Keratinocyte (primary cell): ENCODE results near the gene NPDC1. TPM values are rescaled to one million over a fixed set of nuclear protein-coding genes. Genes with fewer than 3 reads are reported as not detected.
A peak's percentile ranks its signal among the peaks of the same experiment; 100 is the strongest.

Experiments
- DNase-seq: peaks from one replicate; pipeline ENCODE4 v3.0.0-alpha.2; 2011; ENCODE audit warnings: low read depth, missing footprints, low spot score
- FAIRE-seq: peaks from 2 replicates; lab custom pipeline; 2011; peaks lifted over from hg19 to GRCh38; lab: Jason Lieb, UNC
- H2AFZ ChIP-seq: 2 replicates; pipeline ENCODE4 v1.6.0; 2012; ENCODE audit warnings: low read length, control low read depth, inconsistent platforms; ENCODE audit not compliant: control insufficient read depth
- H3K27ac ChIP-seq: 2 replicates; pipeline ENCODE4 v1.5.1; 2011; ENCODE audit warnings: low read length; ENCODE audit not compliant: control insufficient read depth, insufficient read depth
- H3K27me3 ChIP-seq: 3 replicates; pipeline ENCODE4 v1.6.0; 2011; ENCODE audit warnings: low read length; ENCODE audit not compliant: control insufficient read depth, insufficient read depth; ENCODE audit errors: extremely low read depth
- H3K36me3 ChIP-seq, 2 experiments: 2 replicates in 1 of 2; 3 replicates in 1 of 2; pipeline ENCODE4 v1.5.1; 2011; ENCODE audit warnings: low read length in 2 of 2, mild to moderate bottlenecking in 1 of 2; ENCODE audit not compliant: control insufficient read depth in 2 of 2, insufficient read depth in 2 of 2; ENCODE audit errors: extremely low read depth in 1 of 2
- H3K4me1 ChIP-seq: 3 replicates; pipeline ENCODE4 v1.5.1; 2011; ENCODE audit warnings: low read length; ENCODE audit not compliant: control insufficient read depth, insufficient read depth; ENCODE audit errors: extremely low read depth
- H3K4me2 ChIP-seq: 3 replicates; pipeline ENCODE4 v1.6.0; 2011; ENCODE audit warnings: low read depth, low read length; ENCODE audit not compliant: control insufficient read depth, insufficient read depth; ENCODE audit errors: extremely low read depth
- H3K4me3 ChIP-seq, 3 experiments: fragments of 200-600 bp in 1 of 3; sonication (generic) in 1 of 3; 2 replicates in 2 of 3; 3 replicates in 1 of 3; pipeline ENCODE4 v1.5.1; 2011 to 2016; ENCODE audit warnings: low read length in 3 of 3, mild to moderate bottlenecking in 3 of 3, control low read depth in 2 of 3, inconsistent platforms in 1 of 3, low read depth in 1 of 3, mixed read lengths in 1 of 3, mixed run types in 1 of 3, moderate library complexity in 1 of 3; ENCODE audit not compliant: control insufficient read depth in 2 of 3, insufficient read depth in 2 of 3; ENCODE audit errors: extremely low read depth in 1 of 3
- H3K79me2 ChIP-seq: 2 replicates; pipeline ENCODE4 v1.6.0; 2012; ENCODE audit warnings: low read length; ENCODE audit not compliant: control insufficient read depth, insufficient read depth
- H3K9ac ChIP-seq: 3 replicates; pipeline ENCODE4 v1.6.0; 2011; ENCODE audit warnings: low read length; ENCODE audit not compliant: control insufficient read depth, insufficient read depth; ENCODE audit errors: extremely low read depth
- H3K9me1 ChIP-seq: 3 replicates; pipeline ENCODE4 v1.6.0; 2011; ENCODE audit warnings: low read length; ENCODE audit not compliant: control insufficient read depth, insufficient read depth; ENCODE audit errors: extremely low read depth
- H3K9me3 ChIP-seq: 2 replicates; pipeline ENCODE4 v1.5.1; 2012; ENCODE audit warnings: low read depth, low read length; ENCODE audit not compliant: control insufficient read depth
- H4K20me1 ChIP-seq: 3 replicates; pipeline ENCODE4 v1.6.0; 2011; ENCODE audit warnings: low read length; ENCODE audit not compliant: control insufficient read depth, insufficient read depth; ENCODE audit errors: extremely low read depth
- EZH2 ChIP-seq: IDR thresholded peaks from one replicate; pipeline ENCODE4 v1.6.1; 2012; ENCODE audit warnings: inconsistent platforms, mild to moderate bottlenecking, low read length, moderate library complexity
- dilution Hi-C: fragments of 300-500 bp; cut with MboI; formaldehyde crosslinking; loops from one replicate; pipeline ENCODE4 v1.7.0; 2020; ENCODE audit warnings: low sequenced_read_pairs; ENCODE audit not compliant: extremely low pct_ligation_motif_present
- polyA plus RNA-seq, 5 experiments: library from polyadenylated mRNA; depleted of rRNA in 3 of 5; stranded (reverse) in 3 of 5; stranded (forward) in 1 of 5; unstranded in 1 of 5; fragments of >200 nt; gene quantifications; 1 replicate in 1 of 5; 2 replicates in 3 of 5; 3 replicates in 1 of 5; pipeline versions ENCODE4 v1.2.1 to v1.2.3, GENCODE V29; 2011 to 2012; ENCODE audit warnings: missing spikeins in 2 of 5, low read depth in 1 of 5, low replicate concordance in 1 of 5
- TF ChIP-seq, protein P1 (sequence below), 3 experiments: IDR thresholded peaks in 1 of 3; conservative IDR thresholded peaks in 1 of 3; optimal IDR thresholded peaks in 1 of 3; 2 replicates in 2 of 3; 3 replicates in 1 of 3; pipeline versions ENCODE3 to v1.5.1; 2011; ENCODE audit warnings: low read length in 3 of 3, mild to moderate bottlenecking in 3 of 3, moderate library complexity in 2 of 3, control low read depth in 1 of 3, inconsistent platforms in 1 of 3; ENCODE audit not compliant: insufficient read depth in 2 of 3; ENCODE audit errors: extremely low read depth in 1 of 3

The NPDC1 gene
- polyA plus RNA-seq, 1 donor (not counting 4 experiments of a cell fraction or from before 2014, with no cell fraction given) = 9.8 TPM

GRCh38 chr9:137025517-137025966 lies 20.4 kb downstream of the NPDC1 start:
- Histone ChIP-seq H2AFZ (no peak overlapping the region), H3K27me3 (peaks cover 15% of the 10 kb centered on the region), H3K4me1 (peaks cover 7% of the 10 kb centered on the region), H3K9me1 (no peaks in the 10 kb centered on the region), H3K27ac (no peak overlapping the region), H3K4me3 (no peak overlapping the region), H3K9ac (no peak overlapping the region), H4K20me1 (no peaks in the 10 kb centered on the region), H3K9me3 (no peaks in the 10 kb centered on the region), H3K4me2 (no peak overlapping the region), H3K79me2 (no peaks in the 10 kb centered on the region), H3K36me3 (no peaks in the 10 kb centered on the region)
- DNase-seq = no peak
- dilution Hi-C loops = no loop called here
- FAIRE-seq = no peak
- TF ChIP-seq, protein P1, sequence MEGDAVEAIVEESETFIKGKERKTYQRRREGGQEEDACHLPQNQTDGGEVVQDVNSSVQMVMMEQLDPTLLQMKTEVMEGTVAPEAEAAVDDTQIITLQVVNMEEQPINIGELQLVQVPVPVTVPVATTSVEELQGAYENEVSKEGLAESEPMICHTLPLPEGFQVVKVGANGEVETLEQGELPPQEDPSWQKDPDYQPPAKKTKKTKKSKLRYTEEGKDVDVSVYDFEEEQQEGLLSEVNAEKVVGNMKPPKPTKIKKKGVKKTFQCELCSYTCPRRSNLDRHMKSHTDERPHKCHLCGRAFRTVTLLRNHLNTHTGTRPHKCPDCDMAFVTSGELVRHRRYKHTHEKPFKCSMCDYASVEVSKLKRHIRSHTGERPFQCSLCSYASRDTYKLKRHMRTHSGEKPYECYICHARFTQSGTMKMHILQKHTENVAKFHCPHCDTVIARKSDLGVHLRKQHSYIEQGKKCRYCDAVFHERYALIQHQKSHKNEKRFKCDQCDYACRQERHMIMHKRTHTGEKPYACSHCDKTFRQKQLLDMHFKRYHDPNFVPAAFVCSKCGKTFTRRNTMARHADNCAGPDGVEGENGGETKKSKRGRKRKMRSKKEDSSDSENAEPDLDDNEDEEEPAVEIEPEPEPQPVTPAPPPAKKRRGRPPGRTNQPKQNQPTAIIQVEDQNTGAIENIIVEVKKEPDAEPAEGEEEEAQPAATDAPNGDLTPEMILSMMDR (optimal IDR thresholded peaks at IDR 0.05 in 1 of 3, IDR thresholded peaks at IDR 0.05 in 1 of 3, conservative IDR thresholded peaks at IDR 0.05 in 1 of 3; ENCODE audit: extremely low read depth in 1 of 3, insufficient read depth in 2 of 3, low read length in 3 of 3) = peak in 1 of 3 experiments; percentile 18
- TF ChIP-seq EZH2 = no peak

DNA sequence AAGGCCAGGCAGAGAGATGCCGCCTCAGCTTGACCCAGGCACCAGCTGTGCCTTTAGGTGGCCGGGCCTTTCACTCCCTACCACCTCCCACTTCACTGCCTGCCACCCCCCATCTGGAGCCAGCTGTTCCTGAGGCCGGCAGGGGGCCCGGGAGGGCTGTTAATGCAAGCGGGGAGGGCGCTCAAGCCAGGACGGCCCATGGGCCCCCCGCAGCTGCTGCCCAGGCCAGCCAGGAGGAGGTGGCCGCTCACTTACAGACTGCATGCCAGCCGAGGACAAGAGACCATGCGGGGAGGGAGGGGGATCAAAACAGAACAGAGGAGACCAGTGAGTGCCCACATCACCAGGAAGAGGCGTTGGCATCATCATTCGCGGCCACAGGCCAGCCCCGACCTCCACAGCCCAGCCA lies 22.4 kb downstream of the NPDC1 start:
- H3K4me3 ChIP-seq = no peak overlapping the region
- H4K20me1 ChIP-seq = no peaks in the 10 kb centered on the region
- H3K79me2 ChIP-seq = no peaks in the 10 kb centered on the region
- FAIRE-seq = no peak
- H3K36me3 ChIP-seq = no peaks in the 10 kb centered on the region
- no peak overlapping the region for H3K9ac ChIP-seq
- TF ChIP-seq, protein P1 (optimal IDR thresholded peaks at IDR 0.05 in 1 of 3, IDR thresholded peaks at IDR 0.05 in 1 of 3, conservative IDR thresholded peaks at IDR 0.05 in 1 of 3; ENCODE audit: extremely low read depth in 1 of 3, insufficient read depth in 2 of 3, low read length in 3 of 3) = no peak
- no peak for TF ChIP-seq EZH2
- no peak overlapping the region for H2AFZ ChIP-seq
- peaks cover 15% of the 10 kb centered on the region for H3K27me3 ChIP-seq
- DNase-seq = no peak
- no peak overlapping the region for H3K27ac ChIP-seq
- no peaks in the 10 kb centered on the region for H3K9me1 ChIP-seq
- peaks cover 3% of the 10 kb centered on the region for H3K4me1 ChIP-seq
- H3K9me3 ChIP-seq = no peaks in the 10 kb centered on the region
- dilution Hi-C loops = no loop called here
- H3K4me2 ChIP-seq = no peak overlapping the region
